Small intestine (tissue), 7 donors: ENCODE results near the gene ARRDC2. TPM values are rescaled to one million over a fixed set of nuclear protein-coding genes. Genes with fewer than 3 reads are reported as not detected.
"Not testable (repeated sequence)": the region's sequence is repeated elsewhere in the genome, so short reads cannot be mapped to it uniquely, and the experiment has no call there.

ENCODE experiments used
- DNase-seq, 2 donors: peaks; one replicate each; pipeline versions ENCODE4 v3.0.0 to v3.0.0-alpha.2; 2013
- FAIRE-seq: peaks from 2 replicates; lab custom pipeline; 2012; peaks lifted over from hg19 to GRCh38; lab: Jason Lieb, UNC
- H3K27ac ChIP-seq, 3 donors: one replicate each; pipeline ENCODE4 v1.5.1; 2013; ENCODE audit warnings: low read length in 2 of 3, mild to moderate bottlenecking in 2 of 3, control low read depth in 1 of 3, inconsistent platforms in 1 of 3, low read depth in 1 of 3, moderate library complexity in 1 of 3
- H3K27me3 ChIP-seq, 3 donors: one replicate each; pipeline ENCODE4 v1.6.1; 2013; ENCODE audit warnings: low read length in 3 of 3, inconsistent platforms in 1 of 3; ENCODE audit not compliant: control insufficient read depth in 3 of 3, insufficient read depth in 3 of 3
- H3K36me3 ChIP-seq, 3 donors: one replicate each; pipeline ENCODE4 v1.6.1; 2013; ENCODE audit warnings: low read length in 3 of 3, inconsistent platforms in 1 of 3, low read depth in 1 of 3, mild to moderate bottlenecking in 1 of 3, moderate library complexity in 1 of 3; ENCODE audit not compliant: control insufficient read depth in 3 of 3, insufficient read depth in 2 of 3
- H3K4me1 ChIP-seq, 3 donors: one replicate each; pipeline ENCODE4 v1.6.1; 2013; ENCODE audit warnings: low read length in 2 of 3, inconsistent platforms in 1 of 3, low read depth in 1 of 3, mild to moderate bottlenecking in 1 of 3, moderate library complexity in 1 of 3; ENCODE audit not compliant: control insufficient read depth in 3 of 3, insufficient read depth in 2 of 3
- H3K4me3 ChIP-seq, 3 donors: one replicate each; pipeline ENCODE4 v1.5.1; 2013; ENCODE audit warnings: low read length in 3 of 3, control low read depth in 1 of 3, inconsistent platforms in 1 of 3, low read depth in 1 of 3, mild to moderate bottlenecking in 1 of 3, moderate library complexity in 1 of 3
- H3K9me3 ChIP-seq, 2 donors: one replicate each; pipeline ENCODE4 v1.6.1; 2013; ENCODE audit warnings: low read depth in 1 of 2, low read length in 1 of 2; ENCODE audit not compliant: control insufficient read depth in 2 of 2, insufficient read depth in 1 of 2
- WGBS, 3 donors: extraction: QIAGEN DNeasy Blood & Tissue Kit; methylation state at CpG; one replicate each; pipeline ENCODE4 v1.1.7; 2013; 5-methylcytosine and 5-hydroxymethylcytosine counted together
- polyA plus RNA-seq, 4 donors: library from polyadenylated mRNA; stranded (reverse) in 3 of 4; unstranded in 1 of 4; fragments of 200-250 nt in 3 of 4; fragments of 120-200 nt in 1 of 4; gene quantifications; one replicate each; pipeline versions ENCODE4 v1.2.1 to v1.2.3, GENCODE V29; 2013
- donor health status: healthy with polysubstance abuse.
- donor health status: control.
- donor health status: control.
- donor health status: Bipolar disorder and iron deficiency.
- donor health status: healthy.

The ARRDC2 gene
- polyA plus RNA-seq, 4 donors = 6.9 to 31.5 (median 28.4) TPM

- H3K27me3 ChIP-seq, FAIRE-seq, H3K4me1 ChIP-seq, H3K9me3 ChIP-seq, H3K27ac ChIP-seq, H3K4me3 ChIP-seq, DNase-seq, H3K36me3 ChIP-seq: not testable (repeated sequence)
- 63 to 70% (median 66%) methylated on average over 5 of the region's 5 CpGs for WGBS, 3 donors
Measured at GRCh38 chr19:18031401-18031800, 23.4 kb downstream of the ARRDC2 start.

GRCh38 chr19:18032102-18032501 is 24.1 kb downstream of the ARRDC2 start:
- H3K4me3 ChIP-seq, H3K36me3 ChIP-seq, H3K9me3 ChIP-seq, DNase-seq, FAIRE-seq, H3K27ac ChIP-seq, H3K4me1 ChIP-seq, H3K27me3 ChIP-seq: not testable (repeated sequence)
- 61 to 80% (median 72%) methylated on average over 2 of the region's 2 CpGs for WGBS, 3 donors

- peaks cover 0 to 4% of the 10 kb centered on the region in 2 donors for H3K9me3 ChIP-seq
- peaks cover 0 to 13% (median 1%) of the 10 kb centered on the region in 3 donors for H3K4me1 ChIP-seq
- no peaks in the 10 kb centered on the region for H3K36me3 ChIP-seq
- no peak overlapping the region for H3K4me3 ChIP-seq
- WGBS, 3 donors = 87 to 96% (median 93%) methylated on average over 2 of the region's 2 CpGs
- no peak overlapping the region for H3K27ac ChIP-seq
- H3K27me3 ChIP-seq = no peaks in the 10 kb centered on the region
- FAIRE-seq (no peak), DNase-seq (no peak)
Measured at GRCh38 chr19:18041054-18041453, 33.1 kb downstream of the ARRDC2 start.

- Histone ChIP-seq H3K36me3 (no peaks in the 10 kb centered on the region), H3K9me3 (peaks cover 0 to 4% of the 10 kb centered on the region in 2 donors), H3K27ac (no peak overlapping the region), H3K4me3 (no peak overlapping the region), H3K27me3 (no peaks in the 10 kb centered on the region), H3K4me1 (peaks cover 0 to 13% (median 1%) of the 10 kb centered on the region in 3 donors)
- FAIRE-seq (no peak), DNase-seq (no peak)
- 86 to 97% (median 93%) methylated on average over 3 of the region's 3 CpGs for WGBS, 3 donors
Measured at GRCh38 chr19:18043676-18044075, 35.7 kb downstream of the ARRDC2 start.

GRCh38 chr19:18044825-18045304 is 36.9 kb downstream of the ARRDC2 start:
- DNase-seq (peak; percentile 85 to 86), FAIRE-seq (no peak)
- no peaks in the 10 kb centered on the region for H3K27me3 ChIP-seq
- H3K4me1 ChIP-seq = peaks cover 0 to 13% (median 1%) of the 10 kb centered on the region in 3 donors
- H3K9me3 ChIP-seq = peaks cover 0 to 4% of the 10 kb centered on the region in 2 donors
- H3K27ac ChIP-seq = peak overlapping the region; percentile 14 to 68 (median 61)
- 3 to 5% (median 4%) methylated on average over 11 to 12 of the region's 12 CpGs for WGBS, 3 donors
- peak overlapping the region in 2 of 3 donors; percentile 33 to 35 for H3K4me3 ChIP-seq
- H3K36me3 ChIP-seq = no peaks in the 10 kb centered on the region

- Histone ChIP-seq H3K27ac (peak overlapping the region in 2 of 3 donors; percentile 68 to 69), H3K36me3 (no peaks in the 10 kb centered on the region), H3K9me3 (peaks cover 0 to 4% of the 10 kb centered on the region in 2 donors), H3K4me3 (peak overlapping the region in 2 of 3 donors; percentile 33 to 35), H3K4me1 (peaks cover 0 to 13% (median 1%) of the 10 kb centered on the region in 3 donors), H3K27me3 (no peaks in the 10 kb centered on the region)
- 42 to 59% (median 50%) methylated on average over 7 of the region's 7 CpGs for WGBS, 3 donors
- DNase-seq (no peak), FAIRE-seq (no peak)
Measured at GRCh38 chr19:18045307-18046050, 37.5 kb downstream of the ARRDC2 start.

- Histone ChIP-seq H3K9me3 (no peaks in the 10 kb centered on the region), H3K27ac (peak overlapping the region in 1 of 3 donors; percentile 69), H3K4me3 (no peak overlapping the region), H3K36me3 (no peaks in the 10 kb centered on the region), H3K4me1 (peaks cover 0 to 13% (median 1%) of the 10 kb centered on the region in 3 donors), H3K27me3 (peaks cover 0 to 5% (median 0%) of the 10 kb centered on the region in 3 donors)
- no peak for FAIRE-seq
- WGBS, 3 donors = 43 to 66% (median 54%) methylated on average over 14 of the region's 14 CpGs
- DNase-seq = peak in 1 of 2 donors; percentile 38
Measured at GRCh38 chr19:18046059-18046718, 38.2 kb downstream of the ARRDC2 start.

GRCh38 chr19:18049385-18049784 is 41.4 kb downstream of the ARRDC2 start:
- H3K4me3 ChIP-seq = no peak overlapping the region
- peak overlapping the region in 1 of 3 donors; percentile 68 for H3K27ac ChIP-seq
- FAIRE-seq = no peak
- no peaks in the 10 kb centered on the region for H3K36me3 ChIP-seq
- DNase-seq = peak; percentile 30 to 35
- peaks cover 0 to 12% (median 1%) of the 10 kb centered on the region in 3 donors for H3K4me1 ChIP-seq
- no peaks in the 10 kb centered on the region for H3K9me3 ChIP-seq
- WGBS, 3 donors = 30 to 52% (median 49%) methylated on average over 10 of the region's 10 CpGs
- peaks cover 0 to 21% (median 2%) of the 10 kb centered on the region in 3 donors for H3K27me3 ChIP-seq
